Omental fat pad (tissue), 4 donors: Measurements from ENCODE around the gene DDX10. TPM values are rescaled to one million over a fixed set of nuclear protein-coding genes. Genes with fewer than 3 reads are reported as not detected.

Experiments used
- ATAC-seq: fragments of 150-250 bp; one replicate; pipeline ENCODE4 v1.9.1; 2016; ENCODE audit warnings: mild to moderate bottlenecking, moderate library complexity; ENCODE audit not compliant: low FRiP score
- DNase-seq: peaks from one replicate; pipeline ENCODE4 v3.0.0-alpha.2; 2019; ENCODE audit warnings: low spot score
- CTCF ChIP-seq, 3 donors: fragments of 450-650 bp; IDR thresholded peaks; one replicate each; pipeline ENCODE4 v1.5.1; 2016 to 2017; ENCODE audit warnings: antibody characterized with exemption in 3 of 3, mild to moderate bottlenecking in 3 of 3, moderate library complexity in 2 of 3
- total RNA-seq, 4 donors: library from RNA; depleted of rRNA; stranded (reverse); fragments of >200 nt; gene quantifications; one replicate each; pipeline ENCODE4 v1.1.0, GENCODE V29; 2016

The DDX10 gene
- total RNA-seq, 4 donors from 2014 or later = 20.2 to 60.6 (median 26.5) TPM

- ATAC-seq = no peak
- no peak for DNase-seq
- TF ChIP-seq CTCF (IDR thresholded peaks at IDR 0.05) = no peak
Measured at GRCh38 chr11:108963118-108963517, 298.2 kb downstream of the DDX10 start.

- no peak for TF ChIP-seq CTCF (IDR thresholded peaks at IDR 0.05)
- ATAC-seq (no peak), DNase-seq (no peak)
Measured at GRCh38 chr11:108965306-108966001, 300.6 kb downstream of the DDX10 start.

GRCh38 chr11:108966206-108966605, 301.3 kb downstream of the DDX10 start:
- ATAC-seq = no peak
- no peak for TF ChIP-seq CTCF (IDR thresholded peaks at IDR 0.05)
- no peak for DNase-seq

GRCh38 chr11:108966978-108967377, 302.1 kb downstream of the DDX10 start:
- TF ChIP-seq CTCF (IDR thresholded peaks at IDR 0.05) = no peak
- DNase-seq (no peak), ATAC-seq (no peak)

GRCh38 chr11:108967571-108967970, 302.7 kb downstream of the DDX10 start:
- DNase-seq = no peak
- ATAC-seq = peak; percentile 52
- TF ChIP-seq CTCF (IDR thresholded peaks at IDR 0.05) = no peak

GRCh38 chr11:108970221-108970991, 305.5 kb downstream of the DDX10 start:
- no peak for DNase-seq
- no peak for TF ChIP-seq CTCF (IDR thresholded peaks at IDR 0.05)
- no peak for ATAC-seq
